GM19099 (cell line): ENCODE measurements around the gene GATD1.

Source experiments
- POLR2A ChIP-seq: IDR thresholded peaks from 3 replicates; pipeline ENCODE4 v1.6.1; 2011; ENCODE audit warnings: low read depth; ENCODE audit not compliant: insufficient read length; ENCODE audit errors: extremely low read depth

Gene GATD1

DNA sequence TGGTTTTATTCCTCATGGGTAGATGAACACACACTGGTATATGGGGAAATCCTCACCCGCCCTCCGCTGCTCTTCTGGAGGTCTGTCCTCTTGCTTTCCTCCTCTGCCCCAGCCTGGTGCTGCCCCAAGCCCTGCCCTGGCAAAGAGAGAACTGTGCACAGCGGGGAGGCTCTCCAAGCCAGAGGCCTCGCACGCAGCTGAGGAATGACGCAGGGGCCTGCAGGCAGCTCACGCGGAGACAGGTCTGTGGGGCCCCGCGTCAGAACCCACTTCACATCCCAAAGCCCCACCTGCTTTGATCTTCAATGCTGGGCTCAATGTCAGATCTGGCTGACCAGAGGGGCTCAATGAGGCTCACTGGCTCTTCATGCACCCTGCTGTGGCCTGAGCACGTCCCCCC is 10.0 kb downstream of the GATD1 start:
- no peak for TF ChIP-seq POLR2A

GRCh38 chr11:766936-767210 is 10.4 kb downstream of the GATD1 start:
- no peak for TF ChIP-seq POLR2A

- no peak for TF ChIP-seq POLR2A
These were observed 11.0 kb downstream of the GATD1 start for GRCh38 chr11:766106-766935.

DNA sequence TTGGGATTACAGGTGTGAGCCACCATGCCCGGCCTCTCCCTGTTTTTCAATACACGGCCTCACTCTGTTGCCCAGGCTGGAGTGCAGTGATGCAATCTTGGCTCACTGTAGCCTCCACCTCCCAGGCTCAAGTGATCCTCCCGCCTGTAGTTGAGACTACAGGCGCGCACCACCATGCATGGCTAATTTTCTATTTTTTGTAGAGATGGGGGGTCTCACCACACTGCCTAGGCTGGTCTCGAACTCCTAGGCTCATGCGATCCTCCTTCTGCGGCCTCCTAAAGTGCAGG is 11.5 kb downstream of the GATD1 start:
- TF ChIP-seq POLR2A = no peak

DNA sequence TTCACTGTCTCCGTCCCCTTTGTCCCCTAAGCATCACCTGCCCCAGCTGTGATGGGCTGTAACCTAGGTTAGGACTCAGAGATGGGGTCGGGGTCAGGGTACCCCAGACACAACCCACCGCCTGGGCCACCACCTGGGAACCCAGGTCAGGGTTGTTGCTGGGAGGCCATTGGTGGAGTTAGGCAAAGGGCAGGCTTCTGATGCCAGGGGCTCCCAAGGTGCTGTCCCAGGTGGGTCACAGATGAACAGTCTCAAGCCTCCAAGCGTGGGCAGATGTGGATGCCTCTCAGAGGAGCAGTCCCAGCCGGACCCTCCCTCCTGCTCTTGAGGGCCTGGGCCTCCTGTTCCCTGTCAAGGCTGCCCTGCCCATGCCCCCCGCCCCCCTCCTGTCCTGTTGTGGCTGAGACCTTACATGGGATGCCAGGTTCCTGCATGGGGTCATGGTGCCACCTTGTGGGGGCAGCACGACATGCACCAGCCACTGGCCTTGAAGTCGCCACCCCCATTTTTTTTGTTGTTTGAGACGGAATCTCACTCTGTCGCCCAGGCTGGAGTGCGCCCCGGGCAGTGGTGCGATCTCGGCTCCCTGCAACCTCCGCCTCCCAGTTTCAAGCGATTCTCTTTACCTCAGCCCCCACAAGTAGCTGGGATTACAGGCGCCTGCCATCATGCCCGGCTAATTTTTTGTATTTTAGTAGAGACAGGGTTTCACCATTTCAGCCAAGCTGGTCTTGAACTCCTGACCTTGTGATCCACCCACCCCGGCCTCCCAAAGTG is 12.1 kb downstream of the GATD1 start:
- no peak for TF ChIP-seq POLR2A

DNA sequence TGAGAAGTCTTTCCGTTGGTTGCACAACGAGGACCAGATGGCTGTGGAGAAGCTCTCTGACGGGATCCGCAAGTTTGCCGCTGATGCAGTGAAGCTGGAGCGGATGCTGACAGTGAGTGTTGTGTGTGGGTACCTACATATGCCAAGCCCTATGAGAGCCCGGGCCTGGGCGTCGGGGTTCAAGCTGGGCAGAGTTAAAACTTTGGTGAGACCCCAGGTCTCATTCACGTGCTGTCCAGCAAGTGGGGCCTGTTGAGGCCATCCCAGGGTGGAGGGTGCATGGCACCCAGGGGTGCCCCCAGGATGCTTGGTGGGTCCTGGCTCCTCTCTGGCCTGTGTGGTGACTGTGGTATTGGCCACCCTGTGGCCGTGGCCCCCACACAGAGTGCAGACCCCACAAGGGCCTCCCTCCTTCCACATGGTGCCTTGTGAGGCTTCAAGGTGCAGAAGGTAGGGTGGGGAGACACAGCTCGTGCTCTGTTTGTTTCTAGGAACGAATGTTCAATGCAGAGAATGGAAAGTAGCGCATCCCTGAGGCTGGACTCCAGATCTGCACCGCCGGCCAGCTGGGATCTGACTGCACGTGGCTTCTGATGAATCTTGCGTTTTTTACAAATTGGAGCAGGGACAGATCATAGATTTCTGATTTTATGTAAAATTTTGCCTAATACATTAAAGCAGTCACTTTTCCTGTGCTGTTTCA is 12.8 kb downstream of the GATD1 start:
- TF ChIP-seq POLR2A = no peak

- no peak for TF ChIP-seq POLR2A
These were observed 13.6 kb downstream of the GATD1 start for GRCh38 chr11:763549-764321.

GRCh38 chr11:763073-763463 is 14.2 kb downstream of the GATD1 start:
- TF ChIP-seq POLR2A = no peak

GRCh38 chr11:762421-763072 is 14.7 kb downstream of the GATD1 start:
- no peak for TF ChIP-seq POLR2A

DNA sequence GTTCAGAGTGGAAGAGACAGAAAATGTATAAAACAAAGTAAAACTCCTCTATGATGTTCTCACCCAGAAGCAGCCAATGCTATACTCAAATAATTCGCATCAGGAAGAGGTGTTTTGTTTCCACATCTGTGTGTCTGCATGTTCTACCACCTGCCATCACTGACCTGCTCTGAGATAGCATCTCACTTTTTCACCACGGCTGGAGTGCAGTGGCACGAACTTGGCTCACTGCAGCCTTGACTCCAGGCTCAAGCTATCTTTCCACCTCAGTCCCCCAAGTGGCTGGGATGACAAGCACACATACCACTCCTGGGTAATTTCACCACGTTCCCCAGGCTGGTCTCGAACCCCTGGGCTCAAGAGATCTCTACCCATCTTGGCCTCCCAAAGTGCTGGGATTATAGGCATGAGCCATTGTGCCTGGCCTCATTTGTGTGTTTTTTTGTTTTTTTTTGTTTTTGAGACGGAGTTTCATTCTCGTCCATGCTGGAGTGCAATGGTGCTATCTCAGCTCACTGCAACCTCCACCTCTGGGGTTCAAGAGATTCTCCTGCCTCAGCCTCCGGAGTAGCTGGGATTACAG is 15.7 kb downstream of the GATD1 start:
- no peak for TF ChIP-seq POLR2A

- TF ChIP-seq POLR2A = no peak
These were observed 17.1 kb downstream of the GATD1 start for GRCh38 chr11:760236-760635.

DNA sequence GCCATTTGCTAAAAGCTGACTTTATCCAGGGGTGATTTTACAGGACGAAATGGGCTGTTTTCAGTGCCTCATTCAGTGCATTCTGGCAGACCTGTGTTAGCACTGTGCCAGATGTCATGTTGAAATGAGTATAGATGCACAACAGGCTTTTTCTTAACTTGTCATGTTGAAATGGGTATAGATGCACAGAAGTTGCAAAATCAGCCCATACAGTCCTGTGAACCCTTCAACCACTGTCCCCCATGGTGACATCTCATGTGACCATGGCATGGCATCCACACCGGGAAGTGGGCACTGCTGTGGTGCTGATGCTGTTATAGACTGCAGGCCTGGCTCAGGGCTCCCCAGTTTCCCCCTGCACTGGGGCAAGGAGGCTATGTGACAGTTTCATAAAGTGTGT is 27.6 kb downstream of the GATD1 start:
- TF ChIP-seq POLR2A = no peak

DNA sequence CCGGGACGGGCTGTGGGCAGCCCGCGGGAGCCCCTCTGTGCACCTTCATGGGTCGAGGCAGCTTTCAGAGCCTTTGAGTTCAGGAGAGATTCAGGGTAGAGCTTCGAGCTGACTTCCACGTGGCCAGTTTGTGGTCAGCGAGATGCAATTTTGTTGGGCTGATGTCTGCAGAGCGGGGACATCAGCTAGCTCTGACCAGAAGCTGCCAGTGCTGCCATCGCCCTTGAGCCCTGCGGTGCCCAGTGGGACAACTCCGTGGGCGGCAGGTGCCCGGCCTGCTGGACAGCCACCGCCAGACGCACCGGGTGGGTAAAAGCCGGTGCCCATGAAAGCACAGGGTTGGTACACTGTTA is 29.3 kb downstream of the GATD1 start:
- no peak for TF ChIP-seq POLR2A

- peak; percentile 66 for TF ChIP-seq POLR2A
These were observed 29.9 kb downstream of the GATD1 start, which contains the start of gene TALDO1 for GRCh38 chr11:747158-748006. TALDO1 (plus strand) TSS chr11:747464; CDS start chr11:747482, 18 bp downstream.
